Activated B cell treated with CpG ODN at 0.5 μM for 24 hours (primary cell): ENCODE data around the gene JMJD4. TPM values are rescaled to one million over a fixed set of nuclear protein-coding genes. Genes with fewer than 3 reads are reported as not detected.

Source experiments
- ATAC-seq: fragments of 200-7000 bp; cut with Tn5 transposase; one replicate; pipeline ENCODE4 v1.10.0; 2021; ENCODE audit warnings: low read depth, mild to moderate bottlenecking, moderate library complexity
- CTCF ChIA-PET: fragments of 350-600 bp; sonication (Branson Sonifier 250); formaldehyde crosslinking; loops from one replicate; lab custom pipeline; 2021; ENCODE audit warnings: antibody characterized with exemption; lab: Charles Lee
- POLR2A ChIA-PET: fragments of 350-600 bp; sonication (Branson Sonifier 250); formaldehyde crosslinking; loops from one replicate; lab custom pipeline; 2021; ENCODE audit warnings: antibody characterized with exemption; lab: Charles Lee
- DNase-seq: peaks from one replicate; pipeline ENCODE4 v3.0.0; 2022
- H3K27ac Mint-ChIP-seq: one replicate; pipeline ENCODE4 v1.8.0; 2020; ENCODE audit warnings: mixed read lengths
- H3K27me3 Mint-ChIP-seq: one replicate; pipeline ENCODE4 v1.8.0; 2021; ENCODE audit warnings: mixed read lengths
- H3K36me3 Mint-ChIP-seq: one replicate; pipeline ENCODE4 v1.8.0; 2021; ENCODE audit warnings: low read depth, mixed read lengths
- H3K4me1 Mint-ChIP-seq: one replicate; pipeline ENCODE4 v1.8.0; 2021; ENCODE audit warnings: mixed read lengths
- H3K4me3 Mint-ChIP-seq: one replicate; pipeline ENCODE4 v1.8.0; 2020; ENCODE audit warnings: mild to moderate bottlenecking, mixed read lengths
- H3K9me3 Mint-ChIP-seq: one replicate; pipeline ENCODE4 v1.8.0; 2020; ENCODE audit warnings: mixed read lengths
- CTCF ChIP-seq: fragments of 200-600 bp; IDR thresholded peaks from one replicate; pipeline ENCODE4 v1.8.0; 2022; ENCODE audit warnings: antibody characterized with exemption, mild to moderate bottlenecking
- intact Hi-C: fragments of 100-400 bp; cut with micrococcal nuclease; formaldehyde crosslinking; loops from one replicate; pipeline ENCODE4 v1.15.1; 2024
- total RNA-seq: library from RNA; stranded (reverse); gene quantifications from 2 replicates; pipeline ENCODE4 v1.2.3, GENCODE V29; 2022

JMJD4 gene
- total RNA-seq, 1 donor from 2014 or later = 26.7 TPM

- Mint-ChIP-seq H3K4me1 (peaks cover 24% of the 10 kb centered on the region), H3K9me3 (no peaks in the 10 kb centered on the region), H3K36me3 (peaks cover 15% of the 10 kb centered on the region), H3K27ac (no peak overlapping the region), H3K27me3 (no peaks in the 10 kb centered on the region), H3K4me3 (no peak overlapping the region)
- intact Hi-C loops = no loop called here
- no peak for ATAC-seq
- POLR2A ChIA-PET = interaction anchor here (0.6 kb wide), 1 partner anchor 118 kb away, joined by 3 read pairs; no protein-coding TSS in a partner anchor
- no peak for TF ChIP-seq CTCF
- no peak for DNase-seq
- CTCF ChIA-PET = no interaction called here
Measured at GRCh38 chr1:227742738-227743715, 7.9 kb upstream of the JMJD4 start.

- Mint-ChIP-seq H3K4me3 (no peak overlapping the region), H3K4me1 (peaks cover 29% of the 10 kb centered on the region), H3K27ac (no peak overlapping the region), H3K36me3 (peaks cover 6% of the 10 kb centered on the region), H3K27me3 (no peaks in the 10 kb centered on the region), H3K9me3 (no peaks in the 10 kb centered on the region)
- CTCF ChIA-PET = no interaction called here
- no peak for TF ChIP-seq CTCF
- POLR2A ChIA-PET = no interaction called here
- ATAC-seq (no peak), DNase-seq (no peak)
- intact Hi-C loops = no loop called here
Measured at GRCh38 chr1:227741166-227741870, 6.2 kb upstream of the JMJD4 start.

- no peak for TF ChIP-seq CTCF
- ChIA-PET CTCF (no interaction called here), POLR2A (no interaction called here)
- no peak for ATAC-seq
- intact Hi-C loops = no loop called here
- Mint-ChIP-seq H3K4me3 (no peak overlapping the region), H3K27me3 (no peaks in the 10 kb centered on the region), H3K9me3 (no peaks in the 10 kb centered on the region), H3K4me1 (peaks cover 37% of the 10 kb centered on the region), H3K36me3 (peaks cover 7% of the 10 kb centered on the region), H3K27ac (no peak overlapping the region)
- DNase-seq = no peak
Measured at GRCh38 chr1:227740401-227740960, 5.4 kb upstream of the JMJD4 start.

- DNase-seq = no peak
- intact Hi-C loops = no loop called here
- peaks cover 34% of the 10 kb centered on the region for H3K4me1 Mint-ChIP-seq
- no peak overlapping the region for H3K27ac Mint-ChIP-seq
- no peak overlapping the region for H3K4me3 Mint-ChIP-seq
- no peaks in the 10 kb centered on the region for H3K27me3 Mint-ChIP-seq
- ATAC-seq = no peak
- no peak for TF ChIP-seq CTCF
- POLR2A ChIA-PET = no interaction called here
- CTCF ChIA-PET = no interaction called here
- peaks cover 7% of the 10 kb centered on the region for H3K36me3 Mint-ChIP-seq
- H3K9me3 Mint-ChIP-seq = no peaks in the 10 kb centered on the region
Measured at GRCh38 chr1:227739636-227740035, 4.5 kb upstream of the JMJD4 start.

GRCh38 chr1:227738820-227739219, 3.7 kb upstream of the JMJD4 start:
- ChIA-PET POLR2A (no interaction called here), CTCF (no interaction called here)
- ATAC-seq = no peak
- intact Hi-C loops = no loop called here
- TF ChIP-seq CTCF = no peak
- Mint-ChIP-seq H3K36me3 (peaks cover 4% of the 10 kb centered on the region), H3K9me3 (no peaks in the 10 kb centered on the region), H3K27ac (no peak overlapping the region), H3K4me1 (peaks cover 40% of the 10 kb centered on the region), H3K4me3 (no peak overlapping the region), H3K27me3 (no peaks in the 10 kb centered on the region)
- DNase-seq = no peak
